HG02798 (cell line): Measurements from ENCODE around the gene CALML4.

ENCODE experiments used
- ATAC-seq: cut with Tn5 transposase; IDR thresholded peaks from one replicate; pipeline ENCODE4 v1.9.1; 2021; ENCODE audit warnings: mild to moderate bottlenecking; ENCODE audit not compliant: unreplicated experiment, poor library complexity

Gene CALML4

DNA sequence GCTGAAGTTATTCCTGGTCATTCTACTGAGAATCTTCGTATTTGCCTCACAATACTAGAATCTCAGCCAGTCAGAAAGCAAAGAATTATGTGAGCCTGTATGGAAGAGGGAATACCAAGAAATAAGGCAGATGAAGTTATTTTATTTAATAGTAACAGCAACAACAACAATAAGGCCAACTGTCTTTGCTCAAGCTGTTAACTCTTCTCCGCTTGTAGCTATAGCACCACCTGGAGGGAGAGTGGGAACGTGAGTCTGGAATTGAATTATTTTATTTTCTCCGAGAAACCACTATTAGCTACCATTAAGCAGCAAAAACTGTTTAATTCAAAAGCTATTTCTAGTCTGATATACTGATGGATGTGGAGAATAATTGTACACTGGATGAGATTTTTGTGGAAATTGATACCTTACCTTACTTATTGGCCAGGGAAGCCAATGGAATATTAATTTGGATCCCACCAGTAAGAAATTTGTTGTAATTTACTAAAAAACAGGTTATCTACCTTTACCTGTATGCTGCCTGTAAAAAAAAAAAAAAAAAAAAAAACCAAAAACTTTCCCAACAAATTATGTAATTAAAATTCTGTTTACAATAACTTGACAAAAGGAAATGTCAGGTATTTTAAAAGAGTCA, 50.1 kb downstream of the CALML4 start:
- ATAC-seq: no peak

DNA sequence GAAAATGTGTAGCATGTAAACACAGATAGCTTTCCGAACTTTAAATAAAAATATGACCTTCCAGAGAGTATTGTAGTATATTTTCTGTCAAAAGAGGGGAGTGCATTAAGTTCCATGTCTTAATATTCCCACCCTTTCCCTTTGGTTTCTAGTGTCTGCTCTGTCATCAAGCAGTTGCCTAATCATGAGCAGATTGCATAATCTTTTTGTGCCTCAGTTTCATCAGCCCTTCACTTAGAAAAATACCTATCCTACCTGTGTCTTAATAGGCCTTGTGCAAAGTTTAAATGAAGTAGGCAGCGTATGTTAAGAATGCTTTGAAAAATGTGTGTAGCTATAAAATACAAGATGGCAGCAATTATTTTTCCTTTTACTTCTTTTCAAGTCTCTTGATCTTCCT, 52.8 kb downstream of the CALML4 start:
- ATAC-seq: no peak

DNA sequence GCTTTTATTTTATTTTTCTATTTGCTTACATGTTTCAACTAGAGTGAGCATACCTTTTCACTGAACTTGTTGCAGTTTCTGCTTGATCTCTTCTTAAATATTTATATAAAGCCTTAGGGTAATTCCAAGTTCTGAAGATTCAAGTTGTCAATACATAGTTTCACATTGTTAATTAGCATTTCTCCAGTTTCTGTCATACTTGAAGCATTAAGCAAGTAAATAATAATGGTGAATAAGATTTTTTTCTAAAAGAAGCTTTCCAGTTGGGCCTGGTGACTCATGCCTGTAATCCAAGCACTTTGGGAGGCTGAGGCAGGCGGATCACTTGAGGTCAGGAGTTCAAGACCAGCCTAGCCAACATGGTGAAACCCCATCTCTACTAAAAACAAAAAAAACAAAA, 53.9 kb downstream of the CALML4 start:
- no peak for ATAC-seq

DNA sequence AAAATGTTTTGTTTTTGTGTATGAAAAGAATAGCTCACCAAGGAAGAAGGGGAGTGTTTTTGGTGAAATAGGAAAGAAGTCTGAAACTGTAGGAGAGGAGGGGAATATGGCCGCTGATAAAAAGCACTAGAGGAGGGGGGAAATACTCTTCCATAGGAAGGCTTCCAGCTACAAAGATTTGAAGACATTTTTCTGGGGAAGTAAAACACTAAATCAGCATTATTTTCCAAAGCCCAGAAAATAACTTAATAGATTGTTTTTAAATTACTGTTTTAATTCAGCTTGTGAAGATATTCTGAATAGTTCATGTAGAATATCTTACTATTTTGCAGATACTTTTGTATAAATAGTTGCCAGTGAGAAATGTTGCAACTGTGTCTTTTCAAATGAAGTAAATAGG, 54.9 kb downstream of the CALML4 start:
- no peak for ATAC-seq

DNA sequence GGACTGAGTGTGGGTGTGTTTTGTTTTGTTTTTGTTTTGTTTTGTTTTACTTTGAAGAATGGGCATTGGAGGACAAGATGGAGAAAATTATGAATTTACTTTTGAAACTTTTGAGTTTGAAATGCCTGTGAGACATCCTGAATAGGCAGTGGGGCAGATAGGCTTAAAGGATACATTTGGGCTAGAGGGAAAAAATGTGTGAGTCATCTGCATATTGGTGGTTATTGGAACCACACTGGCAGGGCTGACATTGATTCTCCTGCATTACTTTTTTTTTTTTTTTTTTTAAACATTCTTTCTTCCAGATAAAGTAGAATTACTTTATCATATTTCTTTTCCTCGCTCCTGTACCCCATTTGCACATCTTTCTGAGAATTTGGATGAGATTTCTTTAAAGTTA, 56.1 kb downstream of the CALML4 start:
- no peak for ATAC-seq

DNA sequence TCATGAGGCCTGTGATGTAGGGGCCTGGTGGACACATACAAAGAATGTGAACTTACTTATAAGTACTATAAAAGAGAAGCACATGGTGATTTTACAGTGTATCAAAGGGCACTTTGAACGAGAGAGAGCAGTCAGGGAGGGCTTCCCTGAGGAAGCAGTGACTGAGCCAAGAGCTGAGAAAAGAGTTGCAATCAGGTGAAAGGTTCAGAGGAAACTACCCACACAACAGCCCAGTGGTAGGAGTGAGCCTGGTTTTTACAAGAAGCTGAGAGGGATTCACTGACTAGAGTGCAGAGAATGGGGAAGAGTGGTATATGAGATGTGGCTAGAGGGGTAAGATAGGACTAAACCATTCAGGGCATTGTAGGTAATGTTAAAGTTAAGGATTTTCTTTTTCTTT, 57.1 kb downstream of the CALML4 start:
- no peak for ATAC-seq

DNA sequence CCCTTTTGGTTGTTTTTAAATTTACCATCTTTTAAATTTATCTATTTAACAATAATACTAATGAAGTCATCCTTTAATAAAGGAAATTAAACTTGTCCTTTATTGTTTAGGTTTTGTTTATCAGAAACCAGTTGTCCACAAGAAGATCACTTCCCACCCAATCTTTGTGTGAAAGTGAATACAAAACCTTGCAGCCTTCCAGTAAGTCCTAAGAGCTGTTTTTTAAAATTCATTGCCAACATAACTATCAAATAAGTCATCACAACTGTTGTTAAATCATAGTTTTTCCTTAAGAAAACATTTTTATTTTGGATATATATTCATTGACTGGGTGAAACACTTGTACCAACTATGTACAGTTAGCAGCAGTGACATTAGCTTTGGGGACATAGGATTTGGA, 59.4 kb downstream of the CALML4 start:
- no peak for ATAC-seq

DNA sequence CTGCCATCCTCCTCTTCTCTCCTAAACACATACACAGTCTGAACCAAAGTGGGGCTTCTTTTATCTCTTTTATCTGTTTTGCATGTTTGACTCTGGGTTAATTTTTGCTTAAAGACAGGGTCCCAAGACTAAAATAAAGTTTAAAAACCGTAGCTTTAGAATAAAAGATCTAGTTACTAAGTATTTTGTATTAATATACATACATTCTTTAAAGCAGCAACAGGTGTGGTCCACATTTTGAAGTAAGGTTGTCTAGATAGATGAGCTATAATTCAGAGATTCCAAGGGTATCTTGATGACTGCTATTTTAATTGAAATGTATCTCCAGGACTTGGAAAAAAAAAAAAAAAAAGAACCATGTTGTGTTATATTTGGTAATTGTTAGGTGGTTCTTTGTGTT, 61.3 kb downstream of the CALML4 start:
- no peak for ATAC-seq

DNA sequence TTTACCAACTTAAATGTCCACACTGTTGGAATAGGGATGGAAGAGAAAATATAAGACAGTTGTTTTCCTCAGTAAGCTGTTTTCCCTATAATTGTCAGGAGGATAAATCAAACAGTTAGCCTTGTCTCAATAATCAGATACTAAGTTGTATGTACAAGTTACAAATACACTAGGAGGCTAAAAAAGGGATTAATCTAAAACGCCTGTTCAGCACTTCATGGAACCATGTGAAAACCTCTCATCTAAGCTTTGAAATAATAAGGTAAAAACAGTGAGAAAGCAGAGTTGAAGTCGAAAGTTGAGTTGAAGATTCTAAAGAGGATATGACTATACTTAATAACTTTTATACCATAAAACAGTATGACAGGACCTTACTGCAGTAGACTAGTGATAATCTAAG, 62.0 kb downstream of the CALML4 start:
- no peak for ATAC-seq
